PFSK-1 (cell line): ENCODE measurements around the gene SERPINA5.

Experiments used
- POLR2AphosphoS5 ChIP-seq: IDR thresholded peaks from 2 replicates; pipeline ENCODE4 v1.6.1; 2012; ENCODE audit warnings: low read depth, mild to moderate bottlenecking, control low read depth, low read length, moderate library complexity
- TAF1 ChIP-seq: IDR thresholded peaks from 2 replicates; pipeline ENCODE4 v1.6.1; 2012; ENCODE audit warnings: low read length, control low read depth, borderline replicate concordance; ENCODE audit not compliant: insufficient read depth

DNA sequence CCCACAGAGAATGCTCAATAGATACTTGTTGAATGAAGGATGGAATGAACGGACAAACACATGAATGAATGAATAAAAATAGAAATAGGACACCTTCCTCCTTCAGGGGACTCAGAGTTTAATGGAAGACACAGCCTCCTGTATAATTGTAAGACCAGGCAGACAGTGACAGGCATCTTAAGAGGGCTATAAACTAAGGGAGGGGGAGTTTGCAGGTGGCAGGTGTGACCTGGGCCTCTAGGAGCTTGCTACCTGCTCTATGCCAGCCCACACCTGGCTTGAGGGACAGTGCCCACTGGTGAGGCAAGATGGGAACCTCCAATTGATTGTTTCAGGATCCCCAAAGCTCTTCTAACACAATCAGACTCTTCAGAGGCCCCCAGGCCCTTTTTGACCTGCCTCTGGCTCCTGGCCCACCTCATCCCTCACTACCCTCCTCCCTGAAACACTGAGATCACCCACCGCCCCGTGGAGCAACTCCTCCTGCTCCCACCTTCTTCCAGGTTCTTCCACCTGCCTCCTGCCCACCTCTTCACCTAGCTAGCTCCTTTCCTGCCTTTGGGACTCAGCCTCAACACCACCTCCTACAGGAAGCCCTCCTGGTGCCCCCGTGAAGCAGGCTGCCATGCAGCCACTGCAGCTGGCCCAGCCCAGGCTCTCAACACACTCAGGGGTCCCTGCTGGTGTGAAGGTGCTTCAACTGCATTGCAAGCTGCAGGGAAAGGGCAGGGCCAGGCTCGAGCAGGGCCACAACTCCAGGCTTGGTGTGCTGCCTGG lies 40.3 kb downstream of the SERPINA5 start:
- no peak for TF ChIP-seq TAF1
- no peak for TF ChIP-seq POLR2AphosphoS5
